Endothelial cell of umbilical vein (primary cell): ENCODE measurements around the gene CACNA2D2. TPM values are rescaled to one million over a fixed set of nuclear protein-coding genes. Genes with fewer than 3 reads are reported as not detected.

ENCODE experiments used
- BruUV-seq: library from RNA; stranded (reverse); fragments of 400-500 nt; replicated peaks from 2 replicates; lab custom pipeline; 2021; lab: Mats Ljungman, UMichigan
- CTCF ChIA-PET: fragments of 300-600, 350-600 bp; sonication (Branson Sonifier 250); formaldehyde crosslinking; loops from one replicate; lab custom pipeline; 2021; ENCODE audit warnings: antibody characterized with exemption, inconsistent platforms; lab: Charles Lee
- POLR2A ChIA-PET: fragments of 300-600, 350-600 bp; sonication (Branson Sonifier 250); formaldehyde crosslinking; loops from one replicate; lab custom pipeline; 2021; ENCODE audit warnings: antibody characterized with exemption, inconsistent platforms; lab: Charles Lee
- DNase-seq: peaks from one replicate; pipeline ENCODE4 v3.0.0-alpha.2; 2011; ENCODE audit warnings: low read depth, low spot score
- FAIRE-seq: peaks from 2 replicates; lab custom pipeline; 2011; peaks lifted over from hg19 to GRCh38; lab: Jason Lieb, UNC
- H2AFZ ChIP-seq: 2 replicates; pipeline ENCODE4 v1.6.0; 2012; ENCODE audit warnings: low read depth, low read length, control low read depth, inconsistent platforms
- H3K27ac ChIP-seq: 2 replicates; pipeline ENCODE4 v1.5.1; 2011; ENCODE audit warnings: low read depth, mild to moderate bottlenecking, control low read depth, low read length, moderate library complexity; ENCODE audit not compliant: insufficient read depth
- H3K27me3 ChIP-seq, 2 experiments: 2 replicates each; pipeline versions ENCODE4 v1.6.0 to v1.6.1; 2011; ENCODE audit warnings: low read length in 2 of 2, mixed read lengths in 1 of 2; ENCODE audit not compliant: control insufficient read depth in 2 of 2, insufficient read depth in 2 of 2
- H3K36me3 ChIP-seq, 2 experiments: 2 replicates in 1 of 2; 3 replicates in 1 of 2; pipeline ENCODE4 v1.5.1; 2011; ENCODE audit warnings: low read length in 2 of 2, mild to moderate bottlenecking in 1 of 2, moderate library complexity in 1 of 2; ENCODE audit not compliant: control insufficient read depth in 2 of 2, insufficient read depth in 2 of 2; ENCODE audit errors: extremely low read depth in 1 of 2
- H3K4me1 ChIP-seq: 3 replicates; pipeline ENCODE4 v1.5.1; 2011; ENCODE audit warnings: mild to moderate bottlenecking, low read length; ENCODE audit not compliant: control insufficient read depth, insufficient read depth; ENCODE audit errors: extremely low read depth
- H3K4me2 ChIP-seq: 2 replicates; pipeline ENCODE4 v1.6.1; 2011; ENCODE audit warnings: low read length, control low read depth, mixed read lengths; ENCODE audit not compliant: insufficient read depth
- H3K4me3 ChIP-seq, 3 experiments: fragments of 200-600 bp in 1 of 3; sonication (generic), shearing (Covaris generic) in 1 of 3; replicated peaks in 1 of 3; 2 replicates each; pipeline ENCODE4 v1.5.1; 2011 to 2016; ENCODE audit warnings: control low read depth in 3 of 3, low read length in 3 of 3, mild to moderate bottlenecking in 2 of 3, inconsistent platforms in 1 of 3, low read depth in 1 of 3, moderate library complexity in 1 of 3; ENCODE audit not compliant: insufficient read depth in 1 of 3
- H3K79me2 ChIP-seq: 2 replicates; pipeline ENCODE4 v1.6.0; 2012; ENCODE audit warnings: low read length, inconsistent platforms; ENCODE audit not compliant: control insufficient read depth, insufficient read depth
- H3K9ac ChIP-seq: replicated peaks from 2 replicates; pipeline ENCODE3; 2011; ENCODE audit warnings: low read length, control low read depth; ENCODE audit not compliant: insufficient read depth; ENCODE audit errors: extremely low read depth
- H3K9me1 ChIP-seq: replicated peaks from 3 replicates; pipeline ENCODE4 v1.6.0; 2011; ENCODE audit warnings: mild to moderate bottlenecking, low read length; ENCODE audit not compliant: control insufficient read depth, insufficient read depth; ENCODE audit errors: extremely low read depth
- H3K9me3 ChIP-seq: replicated peaks from 2 replicates; pipeline ENCODE4 v1.5.1; 2012; ENCODE audit warnings: low read length, inconsistent platforms; ENCODE audit not compliant: control insufficient read depth, insufficient read depth
- H4K20me1 ChIP-seq: replicated peaks from 2 replicates; pipeline ENCODE3; 2011; ENCODE audit warnings: mild to moderate bottlenecking, low read length; ENCODE audit not compliant: control insufficient read depth, insufficient read depth; ENCODE audit errors: extremely low read depth
- EZH2 ChIP-seq: IDR thresholded peaks from 2 replicates; pipeline ENCODE4 v1.6.1; 2012; ENCODE audit warnings: borderline replicate concordance, low read depth, mild to moderate bottlenecking, moderate library complexity, low read length, inconsistent platforms; ENCODE audit not compliant: severe bottlenecking
- FOS ChIP-seq: IDR thresholded peaks from 2 replicates; pipeline ENCODE4 v1.6.1; 2011; ENCODE audit warnings: mild to moderate bottlenecking, low read length, moderate library complexity, borderline replicate concordance; ENCODE audit not compliant: insufficient read depth
- GATA2 ChIP-seq: IDR thresholded peaks from 2 replicates; pipeline ENCODE4 v1.7.0; 2011; ENCODE audit warnings: low read depth, mild to moderate bottlenecking, moderate library complexity, mixed read lengths, low read length; ENCODE audit not compliant: insufficient read length, insufficient read depth
- JUN ChIP-seq: IDR thresholded peaks from 2 replicates; pipeline ENCODE4 v1.6.1; 2011; ENCODE audit warnings: borderline replicate concordance, low read depth; ENCODE audit not compliant: insufficient read length, insufficient read depth
- MAX ChIP-seq: IDR thresholded peaks from 2 replicates; pipeline ENCODE4 v1.6.1; 2011; ENCODE audit not compliant: insufficient read depth, insufficient read length
- MYC ChIP-seq: IDR thresholded peaks from one replicate; pipeline ENCODE4 v1.6.1; 2011; ENCODE audit warnings: mild to moderate bottlenecking, low read depth, low read length
- POLR2A ChIP-seq: IDR thresholded peaks from 2 replicates; pipeline ENCODE4 v1.6.1; 2012; ENCODE audit warnings: low read depth, mild to moderate bottlenecking, control low read depth, low read length
- POLR2AphosphoS5 ChIP-seq: IDR thresholded peaks from 2 replicates; pipeline ENCODE4 v1.6.1; 2012; ENCODE audit warnings: low read depth, mild to moderate bottlenecking, control low read depth, low read length, moderate library complexity; ENCODE audit not compliant: insufficient read depth
- dilution Hi-C: fragments of 300-500 bp; cut with MboI; formaldehyde crosslinking; loops from one replicate; pipeline ENCODE4 v1.15.0; 2019; ENCODE audit warnings: low sequenced_read_pairs; ENCODE audit not compliant: extremely low pct_ligation_motif_present
- intact Hi-C: fragments of 100-400 bp; cut with micrococcal nuclease; formaldehyde crosslinking; loops from one replicate; pipeline ENCODE4 v1.10.0; 2022
- polyA plus RNA-seq, 4 experiments: library from polyadenylated mRNA; depleted of rRNA in 3 of 4; stranded (reverse) in 3 of 4; unstranded in 1 of 4; fragments of >200 nt; gene quantifications; 2 replicates each; pipeline versions ENCODE4 v1.2.1 to v1.2.3, GENCODE V29; 2011 to 2012; ENCODE audit warnings: missing spikeins in 1 of 4
- total RNA-seq: library from RNA; stranded (reverse); gene quantifications from 2 replicates; pipeline ENCODE4 v1.2.3, GENCODE V29; 2021
- TF ChIP-seq, protein P1 (sequence below), 2 donors: IDR thresholded peaks; 1 replicate in 1 of 2; 2 replicates in 1 of 2; pipeline ENCODE4 v1.5.1; 2011; ENCODE audit warnings: low read length in 2 of 2, mild to moderate bottlenecking in 2 of 2, moderate library complexity in 2 of 2, control low read depth in 1 of 2, inconsistent platforms in 1 of 2, low read depth in 1 of 2; ENCODE audit not compliant: insufficient read depth in 1 of 2; ENCODE audit errors: extremely low read depth in 1 of 2

The CACNA2D2 gene
- total and polyA plus RNA-seq, 2 donors (not counting 3 experiments of a cell fraction or from before 2014, with no cell fraction given), result 0.15 TPM; not detected in 1

DNA sequence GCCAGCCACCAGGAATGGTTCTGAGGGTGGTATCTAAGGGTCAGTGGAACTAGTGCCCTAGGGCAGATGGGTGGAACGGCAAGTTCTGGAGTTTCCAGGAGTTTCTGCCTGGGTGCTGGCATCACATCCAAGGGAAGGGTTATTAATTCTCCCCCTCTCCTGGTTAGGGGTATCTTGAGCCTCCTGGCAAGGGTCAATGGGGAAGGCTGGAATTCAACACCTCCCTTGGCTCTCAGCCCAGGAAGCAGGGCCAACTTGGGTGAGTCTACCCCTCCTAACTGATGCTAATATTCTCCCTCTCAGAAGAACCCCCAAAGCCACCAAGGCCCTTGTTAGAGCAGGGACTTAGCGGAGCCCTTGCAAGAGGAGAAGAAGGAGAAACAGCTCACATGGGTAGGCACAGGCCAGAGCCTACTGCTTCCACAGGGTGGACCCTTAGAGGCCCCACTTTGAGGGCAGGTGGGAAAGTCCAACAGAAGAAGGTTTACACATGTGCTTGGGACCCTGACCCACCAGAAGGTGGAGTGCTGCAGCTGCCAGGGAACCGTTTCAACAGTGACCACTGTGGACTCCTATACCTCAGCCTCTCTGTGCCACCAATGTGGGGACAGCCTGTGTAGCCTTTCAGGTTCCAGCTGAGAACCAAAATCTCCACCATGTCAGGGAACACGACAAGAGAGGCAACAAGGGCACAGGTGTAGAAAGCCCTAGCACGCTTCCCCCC, 147.4 kb downstream of the CACNA2D2 start:
- H2AFZ ChIP-seq, result no peak overlapping the region
- intact Hi-C loops, result loop anchor here (5.0 kb wide), 1 partner anchor 1036 kb away; the partner anchor contains the start of gene RBM15B
- peaks cover 6% of the 10 kb centered on the region for H4K20me1 ChIP-seq
- POLR2A ChIA-PET, result no interaction called here
- peaks cover 8 to 28% of the 10 kb centered on the region in 2 experiments for H3K36me3 ChIP-seq
- no peak for FAIRE-seq
- TF ChIP-seq EZH2, result no peak
- TF ChIP-seq, protein P1, sequence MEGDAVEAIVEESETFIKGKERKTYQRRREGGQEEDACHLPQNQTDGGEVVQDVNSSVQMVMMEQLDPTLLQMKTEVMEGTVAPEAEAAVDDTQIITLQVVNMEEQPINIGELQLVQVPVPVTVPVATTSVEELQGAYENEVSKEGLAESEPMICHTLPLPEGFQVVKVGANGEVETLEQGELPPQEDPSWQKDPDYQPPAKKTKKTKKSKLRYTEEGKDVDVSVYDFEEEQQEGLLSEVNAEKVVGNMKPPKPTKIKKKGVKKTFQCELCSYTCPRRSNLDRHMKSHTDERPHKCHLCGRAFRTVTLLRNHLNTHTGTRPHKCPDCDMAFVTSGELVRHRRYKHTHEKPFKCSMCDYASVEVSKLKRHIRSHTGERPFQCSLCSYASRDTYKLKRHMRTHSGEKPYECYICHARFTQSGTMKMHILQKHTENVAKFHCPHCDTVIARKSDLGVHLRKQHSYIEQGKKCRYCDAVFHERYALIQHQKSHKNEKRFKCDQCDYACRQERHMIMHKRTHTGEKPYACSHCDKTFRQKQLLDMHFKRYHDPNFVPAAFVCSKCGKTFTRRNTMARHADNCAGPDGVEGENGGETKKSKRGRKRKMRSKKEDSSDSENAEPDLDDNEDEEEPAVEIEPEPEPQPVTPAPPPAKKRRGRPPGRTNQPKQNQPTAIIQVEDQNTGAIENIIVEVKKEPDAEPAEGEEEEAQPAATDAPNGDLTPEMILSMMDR (IDR thresholded peaks at IDR 0.05; ENCODE audit: extremely low read depth in 1 of 2, insufficient read depth in 1 of 2, low read depth in 1 of 2, low read length in 2 of 2), result no peak
- TF ChIP-seq MYC, result no peak
- no peak for TF ChIP-seq MAX
- no peak for TF ChIP-seq JUN
- no peak for TF ChIP-seq GATA2
- no peak for TF ChIP-seq POLR2A
- TF ChIP-seq POLR2AphosphoS5, result no peak
- TF ChIP-seq FOS, result no peak
- no peak for DNase-seq
- H3K79me2 ChIP-seq, result peaks cover 43% of the 10 kb centered on the region
- H3K4me3 ChIP-seq, result peak overlapping the region in 2 of 3 experiments; percentile 6 to 63
- peaks cover 38% of the 10 kb centered on the region for H3K4me1 ChIP-seq
- no TSS peak for BruUV-seq
- H3K9me3 ChIP-seq, result no peaks in the 10 kb centered on the region
- peak overlapping the region; percentile 90 for H3K4me2 ChIP-seq
- dilution Hi-C loops, result no loop called here
- no peaks in the 10 kb centered on the region for H3K9me1 ChIP-seq
- H3K27me3 ChIP-seq, result no peaks in the 10 kb centered on the region
- CTCF ChIA-PET, result interaction anchor here (1.3 to 2.1 kb wide), 3 partner anchors 15 to 260 kb away, joined by 4 to 14 read pairs (median 4); no protein-coding TSS in a partner anchor
- H3K27ac ChIP-seq, result no peak overlapping the region
- no peak overlapping the region for H3K9ac ChIP-seq
